HepG2 (cell line): ENCODE measurements around the gene BCAS3. TPM values are rescaled to one million over a fixed set of nuclear protein-coding genes. Genes with fewer than 3 reads are reported as not detected.

Source experiments
- ATAC-seq: fragments of 200-7000 bp; cut with Tn5 transposase; 3 replicates; pipeline ENCODE4 v1.9.1; 2020; ENCODE audit warnings: mild to moderate bottlenecking, moderate library complexity
- BruUV-seq: library from RNA; stranded (reverse); fragments of 400-500 nt; replicated peaks from 2 replicates; lab custom pipeline; 2021; lab: Mats Ljungman, UMichigan
- CTCF ChIA-PET: fragments of 300-600 bp; formaldehyde crosslinking; extraction: SDS; loops from one replicate; lab custom pipeline; 2021; ENCODE audit warnings: low total read pairs, inconsistent platforms, low intra/inter-chr PET ratio; lab: Yijun Ruan, JAX
- POLR2A ChIA-PET: fragments of 350-600 bp; sonication (Branson Sonifier 250); formaldehyde crosslinking; loops from one replicate; lab custom pipeline; 2020; ENCODE audit warnings: antibody characterized with exemption, inconsistent platforms; lab: Yijun Ruan, JAX
- DNase-seq: peaks from one replicate; pipeline ENCODE4 v3.0.0-alpha.2; 2015; ENCODE audit warnings: low spot score
- FAIRE-seq: peaks from 3 replicates; lab custom pipeline; 2011; peaks lifted over from hg19 to GRCh38; lab: Jason Lieb, UNC
- H2AFZ ChIP-seq: one replicate; pipeline ENCODE4 v1.6.1; 2011; ENCODE audit warnings: low read length, inconsistent platforms
- H3K27ac ChIP-seq: fragments of 300-600 bp; 3 replicates; pipeline ENCODE4 v1.8.0; 2011; ENCODE audit warnings: mixed run types, mild to moderate bottlenecking, mixed read lengths, low read length, inconsistent platforms; ENCODE audit not compliant: insufficient read depth; ENCODE audit errors: extremely low read length
- H3K27me3 ChIP-seq, 2 experiments: fragments of 200-600 bp in 1 of 2; 2 replicates in 1 of 2; 3 replicates in 1 of 2; pipeline versions ENCODE4 v1.6.0 to v1.8.0; 2011; ENCODE audit warnings: low read length in 2 of 2, mild to moderate bottlenecking in 2 of 2, moderate library complexity in 2 of 2, inconsistent platforms in 1 of 2; ENCODE audit not compliant: insufficient read depth in 2 of 2, control insufficient read depth in 1 of 2
- H3K36me3 ChIP-seq, 2 experiments: fragments of 200-600 bp in 1 of 2; replicated peaks in 1 of 2; 2 replicates in 1 of 2; 3 replicates in 1 of 2; pipeline versions ENCODE4 v1.5.1 to v1.8.0; 2011; ENCODE audit warnings: low read length in 2 of 2, inconsistent platforms in 1 of 2; ENCODE audit not compliant: insufficient read depth in 2 of 2, control insufficient read depth in 1 of 2
- H3K4me1 ChIP-seq: 2 replicates; pipeline ENCODE4 v1.5.1; 2012; ENCODE audit warnings: low read length, inconsistent platforms; ENCODE audit not compliant: insufficient read depth
- H3K4me2 ChIP-seq: 2 replicates; pipeline ENCODE4 v1.6.0; 2011; ENCODE audit warnings: low read depth, low read length, inconsistent platforms
- H3K4me3 ChIP-seq, 3 experiments: fragments of 200-600 bp in 1 of 3; sonication (generic), shearing (Covaris generic) in 1 of 3; replicated peaks in 1 of 3; 2 replicates each; pipeline ENCODE4 v1.5.1; 2011 to 2016; ENCODE audit warnings: low read length in 3 of 3, inconsistent platforms in 2 of 3, low read depth in 2 of 3, mild to moderate bottlenecking in 2 of 3, control low read depth in 1 of 3, mixed read lengths in 1 of 3; ENCODE audit not compliant: insufficient read depth in 1 of 3
- H3K79me2 ChIP-seq: one replicate; pipeline ENCODE4 v1.6.1; 2011; ENCODE audit warnings: low read length, inconsistent platforms; ENCODE audit not compliant: insufficient read depth
- H3K9ac ChIP-seq: 2 replicates; pipeline ENCODE4 v1.6.0; 2011; ENCODE audit warnings: mild to moderate bottlenecking, low read depth, low read length, inconsistent platforms; ENCODE audit not compliant: insufficient read depth
- H3K9me3 ChIP-seq: 2 replicates; pipeline ENCODE4 v1.5.1; 2012; ENCODE audit warnings: mild to moderate bottlenecking, low read length
- H4K20me1 ChIP-seq: 2 replicates; pipeline ENCODE4 v1.6.0; 2011; ENCODE audit warnings: inconsistent platforms, mild to moderate bottlenecking, low read length, moderate library complexity; ENCODE audit not compliant: insufficient read depth
- BORCS8-MEF2B ChIP-seq: sonication (generic); formaldehyde crosslinking; IDR thresholded peaks from 2 replicates; pipeline ENCODE4 v1.8.0; 2022; ENCODE audit warnings: mild to moderate bottlenecking, missing genetic modification reagents
- BRD4 ChIP-seq: sonication (generic); formaldehyde crosslinking; IDR thresholded peaks from 2 replicates; pipeline ENCODE4 v1.4.0; 2020; ENCODE audit warnings: missing genetic modification reagents
- EP300 ChIP-seq, 3 experiments: sonication (generic) in 1 of 3; formaldehyde crosslinking in 1 of 3; IDR thresholded peaks; 2 replicates each; pipeline versions ENCODE4 v1.5.1 to v1.6.1; 2011 to 2020; ENCODE audit warnings: low read depth in 2 of 3, low read length in 2 of 3, borderline replicate concordance in 1 of 3, improper control_type of control experiment in 1 of 3, mild to moderate bottlenecking in 1 of 3, missing genetic modification reagents in 1 of 3, moderate library complexity in 1 of 3
- HOXA3 ChIP-seq: sonication (generic); formaldehyde crosslinking; IDR thresholded peaks from 2 replicates; pipeline ENCODE4 v1.5.0; 2020; ENCODE audit warnings: missing genetic modification reagents
- ISX ChIP-seq: sonication (generic); formaldehyde crosslinking; conservative IDR thresholded peaks from 2 replicates; pipeline ENCODE4 v1.5.0; 2020; ENCODE audit warnings: missing genetic modification reagents
- KDM4B ChIP-seq: sonication (generic); formaldehyde crosslinking; IDR thresholded peaks from 2 replicates; pipeline ENCODE4 v1.4.0; 2020; ENCODE audit warnings: missing genetic modification reagents
- SALL1 ChIP-seq: sonication (generic); formaldehyde crosslinking; IDR thresholded peaks from 2 replicates; pipeline ENCODE4 v1.8.0; 2022; ENCODE audit warnings: mild to moderate bottlenecking, missing genetic modification reagents
- SOX6 ChIP-seq, 2 experiments: fragments of 450-650 bp in 1 of 2; sonication (generic) in 1 of 2; formaldehyde crosslinking in 1 of 2; IDR thresholded peaks; 2 replicates each; pipeline versions ENCODE4 v1.4.0 to v1.6.1; 2017 to 2020; ENCODE audit warnings: antibody characterized with exemption in 1 of 2, mild to moderate bottlenecking in 1 of 2, missing genetic modification reagents in 1 of 2
- ZBTB38 ChIP-seq: sonication (generic); formaldehyde crosslinking; IDR thresholded peaks from 2 replicates; pipeline ENCODE4 v1.5.1; 2020; ENCODE audit warnings: mild to moderate bottlenecking, missing genetic modification reagents
- ZFAT ChIP-seq: sonication (generic); formaldehyde crosslinking; conservative IDR thresholded peaks from 2 replicates; pipeline ENCODE4 v1.8.1; 2023; ENCODE audit warnings: missing genetic modification reagents, inconsistent platforms
- ZFY ChIP-seq: sonication (generic); formaldehyde crosslinking; IDR thresholded peaks from 2 replicates; pipeline ENCODE4 v1.4.0; 2020; ENCODE audit warnings: missing genetic modification reagents
- ZNF44 ChIP-seq: sonication (generic); formaldehyde crosslinking; IDR thresholded peaks from 2 replicates; pipeline ENCODE4 v1.5.1; 2020; ENCODE audit warnings: mild to moderate bottlenecking, missing genetic modification reagents
- ZNF792 ChIP-seq: IDR thresholded peaks from 2 replicates; pipeline ENCODE4 v1.6.1; 2016
- WGBS: methylation state at CpG from one replicate; pipeline ENCODE4 v1.1.6; 2017; ENCODE audit warnings: low lambda C conversion rate; 5-methylcytosine and 5-hydroxymethylcytosine counted together
- in situ Hi-C: cut with HindIII; loops from 2 replicates; pipeline ENCODE4 v1.10.0; 2017; ENCODE audit warnings: low pct_unique_long_range_greater_than_20kb; ENCODE audit not compliant: extremely low pct_ligation_motif_present
- intact Hi-C: fragments of 100-400 bp; cut with micrococcal nuclease; formaldehyde crosslinking; loops from one replicate; pipeline ENCODE4 v1.10.0; 2022; ENCODE audit not compliant: unreplicated experiment
- polyA plus RNA-seq, 8 experiments: library from polyadenylated mRNA; depleted of rRNA in 3 of 8; stranded (reverse) in 7 of 8; unstranded in 1 of 8; fragments of >200 nt; fragmentation: Illumina TruSeq in 4 of 8; extraction: Trizol in 4 of 8; gene quantifications; 2 replicates each; pipeline versions ENCODE4 v1.2.1 to v1.2.3, GENCODE V29; 2011 to 2016; ENCODE audit warnings: low read depth in 4 of 8, missing spikeins in 1 of 8, mixed read lengths in 1 of 8; ENCODE audit not compliant: insufficient read depth in 1 of 8
- total RNA-seq, 5 experiments: library from RNA; depleted of rRNA; stranded (reverse); fragments of >200 nt; fragmentation: Illumina TruSeq; extraction: Trizol; gene quantifications; 2 replicates each; pipeline ENCODE4 v1.2.3, GENCODE V29; 2016; ENCODE audit warnings: low read depth in 1 of 5
- TF ChIP-seq, protein P1 (sequence below): sonication (generic); formaldehyde crosslinking; IDR thresholded peaks from 2 replicates; pipeline ENCODE4 v1.4.0; 2020; ENCODE audit warnings: missing genetic modification reagents
- TF ChIP-seq, protein P2 (sequence below): sonication (generic); formaldehyde crosslinking; IDR thresholded peaks from 2 replicates; pipeline ENCODE4 v1.4.0; 2020; ENCODE audit warnings: mild to moderate bottlenecking, missing genetic modification reagents, borderline replicate concordance
- TF ChIP-seq, protein P3 (sequence below), 2 experiments: sonication (generic) in 1 of 2; formaldehyde crosslinking in 1 of 2; IDR thresholded peaks; 2 replicates each; pipeline versions ENCODE4 v1.4.0 to v1.6.1; 2018 to 2020; ENCODE audit warnings: missing genetic modification reagents in 2 of 2, borderline replicate concordance in 1 of 2, low read depth in 1 of 2, mild to moderate bottlenecking in 1 of 2, missing biosample characterization in 1 of 2

Gene BCAS3
- total and polyA plus RNA-seq, 2 of the 13 experiments (the other 11 are each of a cell fraction or from before 2014, with no cell fraction given) = 10.7 to 11.2 TPM

DNA sequence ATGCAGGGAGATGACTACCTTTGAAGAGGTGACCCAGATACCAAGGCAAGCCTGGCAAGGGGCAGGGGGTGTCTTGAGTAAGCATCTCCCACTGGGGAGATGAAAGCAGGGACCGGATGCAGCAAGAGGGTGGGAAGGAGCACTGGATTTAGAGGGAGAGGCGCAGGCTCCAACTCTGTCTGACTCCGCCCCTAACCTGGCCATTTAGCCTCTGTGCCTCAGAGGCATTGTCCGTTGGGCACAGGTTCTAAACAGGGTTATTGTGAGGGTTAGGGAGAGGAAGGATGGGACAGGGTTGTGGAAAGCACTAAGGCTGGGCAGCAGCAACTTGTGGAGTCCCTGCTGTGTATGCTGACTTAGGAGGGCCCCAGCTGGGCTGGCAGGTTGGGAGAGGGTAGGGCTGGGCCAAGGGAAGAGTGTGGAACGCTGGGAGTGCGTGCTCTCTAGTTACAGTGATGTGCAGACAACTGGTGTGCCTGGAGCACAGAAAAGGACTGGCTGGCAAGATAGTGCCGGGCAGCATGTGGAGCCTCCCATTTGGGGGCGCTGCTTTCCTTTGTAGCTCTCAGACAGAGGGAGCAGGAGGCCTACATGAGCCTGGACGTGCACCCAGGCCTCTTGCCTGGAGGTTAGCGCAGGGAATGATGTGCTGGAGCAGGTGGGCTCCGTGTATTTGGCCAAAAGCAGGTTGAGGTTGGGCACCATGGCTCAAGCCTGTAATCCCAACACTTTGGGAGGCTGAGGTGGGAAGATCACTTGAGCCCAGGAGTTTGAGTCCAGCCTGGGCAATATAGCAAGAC, 748.2 kb downstream of the BCAS3 start:
- H3K79me2 ChIP-seq = no peaks in the 10 kb centered on the region
- H3K27ac ChIP-seq = no peak overlapping the region
- no peak overlapping the region for H2AFZ ChIP-seq
- DNase-seq (peak; percentile 85), FAIRE-seq (peak; percentile 59), ATAC-seq (peak; percentile 94)
- no peak overlapping the region for H3K4me3 ChIP-seq
- intact Hi-C loops (loop anchor here (1.0 kb wide), 2 partner anchors 66 to 125 kb away; no protein-coding TSS in a partner anchor), in situ Hi-C loops (loop anchor here (10.0 kb wide), 1 partner anchor 129 kb away; no protein-coding TSS in a partner anchor)
- H3K4me1 ChIP-seq = peaks cover 38% of the 10 kb centered on the region
- WGBS = 36% methylated on average over 11 of the region's 11 CpGs
- no peaks in the 10 kb centered on the region for H3K36me3 ChIP-seq
- H4K20me1 ChIP-seq = no peaks in the 10 kb centered on the region
- ChIA-PET POLR2A (interaction anchor here (0.7 to 1.8 kb wide), 4 partner anchors 13 to 36 kb away, joined by 5 to 13 read pairs (median 9); partner anchors contain the start of gene TBX2), CTCF (interaction anchor here (1.2 to 2.1 kb wide), 4 partner anchors 125 to 157 kb away, joined by 4 to 10 read pairs (median 8); no protein-coding TSS in a partner anchor)
- no peak overlapping the region for H3K9ac ChIP-seq
- no peaks in the 10 kb centered on the region for H3K9me3 ChIP-seq
- no peaks in the 10 kb centered on the region for H3K27me3 ChIP-seq
- no TSS peak for BruUV-seq
- 0 out of 2 replicates have a peak overlapping the region, but pooled peaks have one; percentile 45 for H3K4me2 ChIP-seq
- TF ChIP-seq BRD4 (CRISPR knock-in tag) = no peak
- TF ChIP-seq ZNF44 = 0 out of 2 replicates have a peak, but pooled peaks have one; percentile 58
- TF ChIP-seq SOX6 (IDR thresholded peaks at IDR 0.05) = no peak
- peak; percentile 15 for TF ChIP-seq SOX6 (CRISPR knock-in tag; IDR thresholded peaks at IDR 0.05)
- peak; percentile 73; the same call in 1 of the 2 replicates for TF ChIP-seq SALL1 (CRISPR knock-in tag)
- 0 out of 2 replicates have a peak, but pooled peaks have one; percentile 56 for TF ChIP-seq ZNF792 (CRISPR knock-in tag)
- TF ChIP-seq KDM4B = peak; percentile 21; the same call in 1 of the 2 replicates
- TF ChIP-seq BORCS8-MEF2B (CRISPR knock-in tag) = 0 out of 2 replicates have a peak, but pooled peaks have one; percentile 68
- peak; percentile 51 for TF ChIP-seq HOXA3
- TF ChIP-seq, protein P1, sequence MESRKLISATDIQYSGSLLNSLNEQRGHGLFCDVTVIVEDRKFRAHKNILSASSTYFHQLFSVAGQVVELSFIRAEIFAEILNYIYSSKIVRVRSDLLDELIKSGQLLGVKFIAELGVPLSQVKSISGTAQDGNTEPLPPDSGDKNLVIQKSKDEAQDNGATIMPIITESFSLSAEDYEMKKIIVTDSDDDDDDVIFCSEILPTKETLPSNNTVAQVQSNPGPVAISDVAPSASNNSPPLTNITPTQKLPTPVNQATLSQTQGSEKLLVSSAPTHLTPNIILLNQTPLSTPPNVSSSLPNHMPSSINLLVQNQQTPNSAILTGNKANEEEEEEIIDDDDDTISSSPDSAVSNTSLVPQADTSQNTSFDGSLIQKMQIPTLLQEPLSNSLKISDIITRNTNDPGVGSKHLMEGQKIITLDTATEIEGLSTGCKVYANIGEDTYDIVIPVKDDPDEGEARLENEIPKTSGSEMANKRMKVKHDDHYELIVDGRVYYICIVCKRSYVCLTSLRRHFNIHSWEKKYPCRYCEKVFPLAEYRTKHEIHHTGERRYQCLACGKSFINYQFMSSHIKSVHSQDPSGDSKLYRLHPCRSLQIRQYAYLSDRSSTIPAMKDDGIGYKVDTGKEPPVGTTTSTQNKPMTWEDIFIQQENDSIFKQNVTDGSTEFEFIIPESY (CRISPR knock-in tag) = no peak; the same call in 1 of the 2 replicates
- peak; percentile 75 for TF ChIP-seq ZFY
- TF ChIP-seq, protein P2, sequence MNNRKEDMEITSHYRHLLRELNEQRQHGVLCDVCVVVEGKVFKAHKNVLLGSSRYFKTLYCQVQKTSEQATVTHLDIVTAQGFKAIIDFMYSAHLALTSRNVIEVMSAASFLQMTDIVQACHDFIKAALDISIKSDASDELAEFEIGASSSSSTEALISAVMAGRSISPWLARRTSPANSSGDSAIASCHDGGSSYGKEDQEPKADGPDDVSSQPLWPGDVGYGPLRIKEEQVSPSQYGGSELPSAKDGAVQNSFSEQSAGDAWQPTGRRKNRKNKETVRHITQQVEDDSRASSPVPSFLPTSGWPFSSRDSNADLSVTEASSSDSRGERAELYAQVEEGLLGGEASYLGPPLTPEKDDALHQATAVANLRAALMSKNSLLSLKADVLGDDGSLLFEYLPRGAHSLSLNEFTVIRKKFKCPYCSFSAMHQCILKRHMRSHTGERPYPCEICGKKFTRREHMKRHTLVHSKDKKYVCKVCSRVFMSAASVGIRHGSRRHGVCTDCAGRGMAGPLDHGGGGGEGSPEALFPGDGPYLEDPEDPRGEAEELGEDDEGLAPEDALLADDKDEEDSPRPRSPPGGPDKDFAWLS (CRISPR knock-in tag) = peak; percentile 76; the same call in 1 of the 2 replicates
- TF ChIP-seq ZBTB38 (CRISPR knock-in tag) = peak; percentile 75
- TF ChIP-seq ISX (CRISPR knock-in tag) = no peak
- TF ChIP-seq EP300 (IDR thresholded peaks at IDR 0.05; ENCODE audit: low read depth in 2 of 2, low read length in 2 of 2) = 0 out of 4 replicates have a peak, but pooled peaks of 1 of the 2 experiments have one; percentile 28
- TF ChIP-seq EP300 (CRISPR knock-in tag; IDR thresholded peaks at IDR 0.05; ENCODE audit: borderline replicate concordance) = no peak
- no peak for TF ChIP-seq ZFAT (CRISPR knock-in tag)
- TF ChIP-seq, protein P3, sequence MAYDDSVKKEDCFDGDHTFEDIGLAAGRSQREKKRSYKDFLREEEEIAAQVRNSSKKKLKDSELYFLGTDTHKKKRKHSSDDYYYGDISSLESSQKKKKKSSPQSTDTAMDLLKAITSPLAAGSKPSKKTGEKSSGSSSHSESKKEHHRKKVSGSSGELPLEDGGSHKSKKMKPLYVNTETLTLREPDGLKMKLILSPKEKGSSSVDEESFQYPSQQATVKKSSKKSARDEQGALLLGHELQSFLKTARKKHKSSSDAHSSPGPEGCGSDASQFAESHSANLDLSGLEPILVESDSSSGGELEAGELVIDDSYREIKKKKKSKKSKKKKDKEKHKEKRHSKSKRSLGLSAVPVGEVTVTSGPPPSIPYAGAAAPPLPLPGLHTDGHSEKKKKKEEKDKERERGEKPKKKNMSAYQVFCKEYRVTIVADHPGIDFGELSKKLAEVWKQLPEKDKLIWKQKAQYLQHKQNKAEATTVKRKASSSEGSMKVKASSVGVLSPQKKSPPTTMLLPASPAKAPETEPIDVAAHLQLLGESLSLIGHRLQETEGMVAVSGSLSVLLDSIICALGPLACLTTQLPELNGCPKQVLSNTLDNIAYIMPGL (CRISPR knock-in tag; IDR thresholded peaks at IDR 0.05; ENCODE audit: borderline replicate concordance in 1 of 2, low read depth in 1 of 2) = peak; percentile 64 to 90
